CD4-positive, alpha-beta T cell (primary cell): ENCODE measurements around the gene KDELR3. TPM values are rescaled to one million over a fixed set of nuclear protein-coding genes. Genes with fewer than 3 reads are reported as not detected.
A peak's percentile ranks its signal among the peaks of the same experiment; 100 is the strongest.

Experiments used
- ATAC-seq: fragments of 200-7000 bp; cut with Tn5 transposase; one replicate; pipeline ENCODE4 v1.10.0; 2022; ENCODE audit warnings: mild to moderate bottlenecking; ENCODE audit not compliant: poor library complexity
- CTCF ChIA-PET: fragments of 350-600 bp; sonication (Branson Sonifier 250); formaldehyde crosslinking; loops from one replicate; lab custom pipeline; 2021; ENCODE audit warnings: antibody characterized with exemption, inconsistent platforms; lab: Charles Lee
- POLR2A ChIA-PET: fragments of 350-600 bp; sonication (Branson Sonifier 250); formaldehyde crosslinking; loops from one replicate; lab custom pipeline; 2021; ENCODE audit warnings: antibody characterized with exemption, inconsistent platforms; lab: Charles Lee
- DNase-seq, 14 experiments: peaks; one replicate each; pipeline ENCODE4 v3.0.0-alpha.2; 2013 to 2020; ENCODE audit warnings: mixed read lengths in 2 of 14
- H3K27ac ChIP-seq, 2 donors: one replicate each; pipeline versions ENCODE4 v1.5.1 to v1.7.0; 2013; ENCODE audit warnings: low read length in 2 of 2, low read depth in 1 of 2, mild to moderate bottlenecking in 1 of 2
- H3K27me3 ChIP-seq, 2 experiments: 1 replicate in 1 of 2; 2 replicates in 1 of 2; pipeline versions ENCODE4 v1.6.1 to v1.7.0; 2013; ENCODE audit warnings: low read length in 2 of 2, control low read depth in 1 of 2, mild to moderate bottlenecking in 1 of 2, moderate library complexity in 1 of 2; ENCODE audit not compliant: insufficient read depth in 2 of 2, control insufficient read depth in 1 of 2
- H3K36me3 ChIP-seq: one replicate; pipeline ENCODE4 v1.6.1; 2013; ENCODE audit warnings: low read length, control low read depth; ENCODE audit not compliant: insufficient read depth
- H3K4me1 ChIP-seq: one replicate; pipeline ENCODE4 v1.6.1; 2013; ENCODE audit warnings: low read length, control low read depth; ENCODE audit not compliant: insufficient read depth
- H3K4me3 ChIP-seq: one replicate; pipeline ENCODE4 v1.5.1; 2013; ENCODE audit warnings: mild to moderate bottlenecking, low read length, moderate library complexity
- H3K9me3 ChIP-seq, 2 experiments: 1 replicate in 1 of 2; 2 replicates in 1 of 2; pipeline versions ENCODE4 v1.6.1 to v1.7.0; 2013; ENCODE audit warnings: low read length in 2 of 2, mild to moderate bottlenecking in 2 of 2, control low read depth in 1 of 2, moderate library complexity in 1 of 2; ENCODE audit not compliant: control insufficient read depth in 1 of 2, insufficient read depth in 1 of 2
- H3K27ac Mint-ChIP-seq: one replicate; pipeline ENCODE4 v1.8.0; 2020; ENCODE audit warnings: mixed read lengths
- H3K27me3 Mint-ChIP-seq: one replicate; pipeline ENCODE4 v1.8.0; 2021; ENCODE audit warnings: mixed read lengths
- H3K36me3 Mint-ChIP-seq: one replicate; pipeline ENCODE4 v1.8.0; 2021; ENCODE audit warnings: low read depth, mixed read lengths
- H3K4me1 Mint-ChIP-seq: one replicate; pipeline ENCODE4 v1.8.0; 2021; ENCODE audit warnings: low read depth, mixed read lengths
- H3K4me3 Mint-ChIP-seq: one replicate; pipeline ENCODE4 v1.8.0; 2020; ENCODE audit warnings: mild to moderate bottlenecking, mixed read lengths
- H3K9me3 Mint-ChIP-seq: one replicate; pipeline ENCODE4 v1.8.0; 2020; ENCODE audit warnings: mixed read lengths
- CTCF ChIP-seq: fragments of 200-600 bp; IDR thresholded peaks from one replicate; pipeline ENCODE4 v1.8.0; 2022; ENCODE audit warnings: antibody characterized with exemption, mild to moderate bottlenecking
- intact Hi-C, 2 experiments: fragments of 100-400 bp; cut with DNase I in 1 of 2; cut with micrococcal nuclease in 1 of 2; formaldehyde crosslinking; loops; one replicate each; pipeline versions ENCODE4 v1.15.1 to v1.9.0; 2023 to 2025; cut with DNase I, micrococcal nuclease
- total RNA-seq, 174 experiments: library from RNA in 2 of 174; stranded (reverse) in 2 of 174; gene quantifications; one replicate each; pipeline ENCODE4 v1.2.3 and lab custom pipeline; 2021 to 2026

KDELR3 gene
- total RNA-seq, 2 experiments from 2014 or later: not detected

DNA sequence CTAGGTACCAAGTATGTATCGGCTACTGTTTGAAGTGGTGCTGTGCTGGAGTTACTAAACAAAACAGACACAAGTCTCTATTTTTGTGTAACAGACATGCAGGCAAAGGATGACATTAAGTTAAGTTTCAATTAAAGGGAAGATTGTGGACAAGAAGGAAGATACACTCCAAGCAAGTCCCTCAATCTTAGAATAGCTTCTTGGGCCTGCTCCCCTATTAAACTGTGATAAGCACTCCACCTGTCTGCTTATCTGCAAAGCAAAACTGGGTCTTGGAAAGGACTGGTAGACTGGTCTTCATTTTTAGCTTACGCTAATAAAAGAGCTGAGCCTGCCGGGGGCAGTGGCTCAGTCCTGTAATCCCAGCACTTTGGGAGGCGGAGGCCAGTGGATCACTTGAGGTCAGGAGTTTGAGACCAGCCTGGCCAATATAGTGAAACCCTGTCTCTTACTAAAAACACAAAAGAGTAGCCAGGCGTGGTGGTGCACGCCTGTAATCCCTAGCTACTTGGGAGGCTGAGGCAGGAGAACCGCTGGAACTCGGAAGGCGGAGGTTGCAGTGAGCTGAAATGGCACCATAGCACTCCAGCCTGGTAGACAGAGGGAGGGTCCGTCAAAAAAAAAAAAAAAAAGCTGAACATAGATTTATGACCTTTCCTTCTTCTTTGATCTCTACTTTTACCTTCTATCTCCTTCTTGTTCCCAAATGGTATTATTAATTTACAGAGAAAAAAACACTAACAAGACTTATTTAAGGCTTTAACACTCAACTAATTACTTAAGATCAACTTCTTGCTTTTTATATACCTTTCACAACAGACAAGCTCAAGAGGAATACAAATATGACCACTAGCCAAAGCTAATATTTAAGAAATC lies 34.1 kb downstream of the KDELR3 start:
- ChIA-PET POLR2A (interaction anchor here (0.6 to 2.7 kb wide), 6 partner anchors 12 to 319 kb away, joined by 4 to 15 read pairs (median 7); partner anchors contain the start of genes CBY1 and DMC1), CTCF (interaction anchor here (1.5 kb wide), 1 partner anchor 12 kb away, joined by 3 read pairs; no protein-coding TSS in a partner anchor)
- Histone ChIP-seq H3K27ac (no peak overlapping the region), H3K9me3 (no peaks in the 10 kb centered on the region), H3K36me3 (peaks cover 64% of the 10 kb centered on the region), H3K4me1 (peaks cover 42% of the 10 kb centered on the region), H3K27me3 (no peaks in the 10 kb centered on the region), H3K4me3 (no peak overlapping the region)
- peaks cover 2% of the 10 kb centered on the region for H3K9me3 Mint-ChIP-seq
- peaks cover 73% of the 10 kb centered on the region for H3K4me1 Mint-ChIP-seq
- ATAC-seq: no peak
- peak overlapping the region; percentile 99 for H3K27ac Mint-ChIP-seq
- peak overlapping the region; percentile 99 for H3K4me3 Mint-ChIP-seq
- TF ChIP-seq CTCF: no peak
- peaks cover 91% of the 10 kb centered on the region for H3K36me3 Mint-ChIP-seq
- DNase-seq: no peak
- intact Hi-C loops: loop anchor here (2.0 to 10.0 kb wide), 4 partner anchors 17 to 183 kb away; partner anchors contain the start of genes CBY1 (in 1 of the 2), FAM227A (in 1 of the 2) and TOMM22 (in 1 of the 2)
- no peaks in the 10 kb centered on the region for H3K27me3 Mint-ChIP-seq

DNA sequence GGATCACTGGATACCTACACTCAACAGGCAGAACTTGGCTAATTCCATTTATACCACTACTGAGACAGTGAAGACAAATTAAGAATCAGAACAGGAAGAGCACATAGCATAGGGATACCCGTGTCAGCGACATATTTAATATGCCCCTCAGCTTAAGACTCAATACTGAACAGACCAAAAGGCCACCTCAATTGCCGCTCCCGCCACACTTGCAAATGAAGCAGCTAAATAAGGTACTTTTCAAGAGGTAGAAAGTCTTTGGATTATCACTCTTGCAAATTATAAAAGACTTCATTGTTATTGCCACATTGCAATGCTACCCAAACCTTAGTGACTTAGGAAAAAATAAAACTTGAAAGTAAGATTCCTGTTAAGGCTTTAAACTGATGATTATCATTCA lies 35.1 kb downstream of the KDELR3 start:
- Histone ChIP-seq H3K9me3 (no peaks in the 10 kb centered on the region), H3K4me3 (peak overlapping the region; percentile 69), H3K27me3 (no peaks in the 10 kb centered on the region), H3K36me3 (peaks cover 55% of the 10 kb centered on the region), H3K4me1 (peaks cover 42% of the 10 kb centered on the region), H3K27ac (peak overlapping the region in 1 of 2 donors; percentile 0)
- Mint-ChIP-seq H3K4me1 (peaks cover 71% of the 10 kb centered on the region), H3K4me3 (peak overlapping the region; percentile 99), H3K36me3 (peaks cover 83% of the 10 kb centered on the region), H3K27me3 (no peaks in the 10 kb centered on the region), H3K9me3 (peaks cover 2% of the 10 kb centered on the region), H3K27ac (peak overlapping the region; percentile 99)
- no peak for TF ChIP-seq CTCF
- intact Hi-C loops: loop anchor here (2.0 to 10.0 kb wide), 4 partner anchors 18 to 182 kb away; partner anchors contain the start of genes CBY1 (in 1 of the 2), FAM227A (in 1 of the 2) and TOMM22 (in 1 of the 2)
- POLR2A ChIA-PET: interaction anchor here (0.6 to 2.7 kb wide), 5 partner anchors 13 to 67 kb away, joined by 4 to 15 read pairs (median 10); partner anchors contain the start of gene DMC1
- DNase-seq: no peak
- CTCF ChIA-PET: no interaction called here
- ATAC-seq: no peak

GRCh38 chr22:38504731-38505540 lies 37.0 kb downstream of the KDELR3 start:
- H3K36me3 ChIP-seq: peaks cover 35% of the 10 kb centered on the region
- no peak for ATAC-seq
- no peaks in the 10 kb centered on the region for H3K9me3 ChIP-seq
- Mint-ChIP-seq H3K9me3 (peaks cover 2% of the 10 kb centered on the region), H3K27ac (peak overlapping the region; percentile 99), H3K4me3 (peak overlapping the region; percentile 99), H3K4me1 (peaks cover 62% of the 10 kb centered on the region), H3K36me3 (peaks cover 64% of the 10 kb centered on the region), H3K27me3 (no peaks in the 10 kb centered on the region)
- peak overlapping the region; percentile 69 for H3K4me3 ChIP-seq
- no peak for TF ChIP-seq CTCF
- peak; percentile 20 to 80 (median 50) for DNase-seq
- H3K27ac ChIP-seq: peak overlapping the region; percentile 98 to 100
- intact Hi-C loops: loop anchor here (5.0 to 10.0 kb wide), 4 partner anchors 108 to 180 kb away; partner anchors contain the start of genes CBY1 (in 1 of the 2), FAM227A (in 1 of the 2) and TOMM22 (in 1 of the 2)
- H3K27me3 ChIP-seq: no peaks in the 10 kb centered on the region
- ChIA-PET POLR2A (interaction anchor here (1.1 to 1.2 kb wide), 2 partner anchors 17 to 177 kb away, joined by 3 read pairs; partner anchors contain the start of gene TOMM22), CTCF (interaction anchor here (1.0 kb wide), 1 partner anchor 10 kb away, joined by 3 read pairs; no protein-coding TSS in a partner anchor)
- H3K4me1 ChIP-seq: peaks cover 26% of the 10 kb centered on the region
